Ovary (tissue), 9 donors: ENCODE measurements around the gene KDM5C. TPM values are rescaled to one million over a fixed set of nuclear protein-coding genes. Genes with fewer than 3 reads are reported as not detected.

Source experiments
- DNase-seq, 5 donors: peaks; one replicate each; pipeline ENCODE4 v3.0.0-alpha.2; 2019 to 2020
- H3K27ac ChIP-seq, 2 donors: fragments of 200-600 bp; one replicate each; pipeline versions ENCODE4 v1.5.1 to v1.8.0; 2019 to 2022
- H3K27me3 ChIP-seq: fragments of 200-600 bp; one replicate; pipeline ENCODE4 v1.8.0; 2022
- H3K36me3 ChIP-seq: fragments of 200-600 bp; sonication (generic); one replicate; pipeline ENCODE4 v1.5.1; 2019
- H3K4me1 ChIP-seq: one replicate; pipeline ENCODE4 v1.8.1; 2013; ENCODE audit warnings: mild to moderate bottlenecking, moderate library complexity; ENCODE audit not compliant: insufficient read depth
- H3K4me3 ChIP-seq: fragments of 200-600 bp; sonication (generic); one replicate; pipeline ENCODE4 v1.5.1; 2017
- H3K9me3 ChIP-seq, 2 donors: fragments of 200-600 bp in 1 of 2; sonication (generic) in 1 of 2; one replicate each; pipeline versions ENCODE4 v1.5.1 to v1.8.1; 2013 to 2019; ENCODE audit warnings: mild to moderate bottlenecking in 1 of 2, moderate library complexity in 1 of 2
- CTCF ChIP-seq, 3 donors: fragments of 450-650 bp in 2 of 3; fragments of 200-600 bp in 1 of 3; IDR thresholded peaks; one replicate each; pipeline versions ENCODE4 v1.5.1 to v1.8.0; 2016 to 2022; ENCODE audit warnings: antibody characterized with exemption in 3 of 3, mild to moderate bottlenecking in 1 of 3
- EP300 ChIP-seq: sonication (generic); formaldehyde crosslinking; IDR thresholded peaks from one replicate; pipeline ENCODE4 v1.6.1; 2017; ENCODE audit warnings: antibody characterized with exemption
- POLR2A ChIP-seq: fragments of 450-650 bp; IDR thresholded peaks from one replicate; pipeline ENCODE4 v1.6.1; 2017; ENCODE audit warnings: antibody characterized with exemption, mild to moderate bottlenecking, moderate library complexity
- WGBS, 3 donors: extraction: QIAGEN DNeasy Blood & Tissue Kit in 1 of 3; methylation state at CpG; one replicate each; pipeline versions ENCODE4 v1.1.5 to v1.1.7; 2013 to 2017; 5-methylcytosine and 5-hydroxymethylcytosine counted together
- intact Hi-C, 4 donors: fragments of 100-400 bp; cut with DNase I; formaldehyde crosslinking; loops; one replicate each; pipeline versions ENCODE4 v1.11.0 to v1.15.1; 2022 to 2023
- polyA plus RNA-seq, 2 donors: library from polyadenylated mRNA; stranded (reverse); fragments of 200-250 nt in 1 of 2; fragments of 350-450 nt in 1 of 2; fragmentation: Illumina TruSeq in 1 of 2; extraction: RNeasy Lipid Tissue Mini Kit (QIAGEN cat#74804) in 1 of 2; gene quantifications; one replicate each; pipeline ENCODE4 v1.2.3, GENCODE V29; 2013 to 2014
- total RNA-seq, 7 donors: library from RNA; depleted of rRNA in 2 of 7; stranded (reverse); fragments of >200 nt in 2 of 7; fragmentation: NEBNext Ultra II Directional in 3 of 7; extraction: Animal tissue kit (Norgen Biotek cat#: 25700) in 3 of 7; gene quantifications; one replicate each; pipeline versions ENCODE4 v1.1.0 to v1.2.4, GENCODE V29; 2016 to 2023
- donor health status: DM: no; HTN: no; CAD: no; lungs with moderate emphysema.
- donor health status: DM: no; HTN: no; CAD: no.
- donor health status: Bipolar disorder and iron deficiency.
- donor health status: DM: yes; HTN: yes; CAD: no.
- donor health status: DM: no; HTN: no; CAD: no.
- donor health status: DM: yes; HTN: yes; CAD: no.

The KDM5C gene
- total and polyA plus RNA-seq, 9 donors: 41.4 to 121 (median 95.2) TPM

GRCh38 chrX:53163436-53163835 is 61.6 kb downstream of the KDM5C start:
- 62 to 74% (median 73%) methylated on average over 7 of the region's 7 CpGs for WGBS, 3 donors
- Histone ChIP-seq H3K9me3 (no peaks in the 10 kb centered on the region), H3K27me3 (no peaks in the 10 kb centered on the region), H3K36me3 (no peaks in the 10 kb centered on the region), H3K4me3 (no peak overlapping the region), H3K4me1 (no peaks in the 10 kb centered on the region), H3K27ac (no peak overlapping the region)
- TF ChIP-seq EP300 (no peak), CTCF (IDR thresholded peaks at IDR 0.05) (no peak), POLR2A (no peak)
- DNase-seq: no peak
- intact Hi-C loops: no loop called here

GRCh38 chrX:53160297-53160983 is 64.6 kb downstream of the KDM5C start:
- intact Hi-C loops: no loop called here
- peaks cover 0 to 5% of the 10 kb centered on the region in 2 donors for H3K9me3 ChIP-seq
- no peak overlapping the region for H3K4me3 ChIP-seq
- no peak for DNase-seq
- no peaks in the 10 kb centered on the region for H3K4me1 ChIP-seq
- H3K27ac ChIP-seq: no peak overlapping the region
- 67 to 75% (median 71%) methylated on average over 6 of the region's 6 CpGs for WGBS, 3 donors
- no peak for TF ChIP-seq EP300
- no peak for TF ChIP-seq CTCF (IDR thresholded peaks at IDR 0.05)
- TF ChIP-seq POLR2A: no peak
- H3K36me3 ChIP-seq: no peaks in the 10 kb centered on the region
- no peaks in the 10 kb centered on the region for H3K27me3 ChIP-seq

- no peak for TF ChIP-seq POLR2A
- TF ChIP-seq CTCF (IDR thresholded peaks at IDR 0.05): no peak
- TF ChIP-seq EP300: no peak
- H3K27me3 ChIP-seq: no peaks in the 10 kb centered on the region
- H3K36me3 ChIP-seq: no peaks in the 10 kb centered on the region
- DNase-seq: no peak
- H3K4me3 ChIP-seq: no peak overlapping the region
- no peaks in the 10 kb centered on the region for H3K4me1 ChIP-seq
- H3K27ac ChIP-seq: no peak overlapping the region
- H3K9me3 ChIP-seq: peaks cover 0 to 5% of the 10 kb centered on the region in 2 donors
- intact Hi-C loops: loop anchor here in 2 of 4 donors (5.0 to 10.0 kb wide), 2 partner anchors 56 to 1052 kb away; no protein-coding TSS in a partner anchor
- 92 to 94% (median 92%) methylated on average over 11 of the region's 11 CpGs for WGBS, 3 donors
Observed at GRCh38 chrX:53159184-53159583, 65.8 kb downstream of the KDM5C start.

- 91 to 99% (median 95%) methylated on average over 2 of the region's 2 CpGs for WGBS, 3 donors
- no peak for DNase-seq
Observed at GRCh38 chrX:53156207-53156596, 68.8 kb downstream of the KDM5C start.

More at GRCh38 chrX:53156207-53156596, 68.8 kb downstream of the KDM5C start:
- TF ChIP-seq CTCF (IDR thresholded peaks at IDR 0.05) (no peak), POLR2A (no peak), EP300 (no peak)
- Histone ChIP-seq H3K4me3 (no peak overlapping the region), H3K27ac (no peak overlapping the region), H3K9me3 (peaks cover 0 to 8% of the 10 kb centered on the region in 2 donors), H3K4me1 (no peaks in the 10 kb centered on the region), H3K36me3 (no peaks in the 10 kb centered on the region), H3K27me3 (no peaks in the 10 kb centered on the region)
- intact Hi-C loops: loop anchor here in 2 of 4 donors (5.0 to 10.0 kb wide), 2 partner anchors 59 to 1049 kb away; no protein-coding TSS in a partner anchor
